Gastrocnemius medialis (tissue), 4 donors: Measurements from ENCODE around the gene PRKCD.

Experiments used
- POLR2A ChIP-seq, 2 donors: fragments of 450-650 bp; IDR thresholded peaks; one replicate each; pipeline ENCODE4 v1.6.1; 2017; ENCODE audit warnings: antibody characterized with exemption in 2 of 2, mild to moderate bottlenecking in 2 of 2, moderate library complexity in 2 of 2
- TF ChIP-seq, protein P1 (sequence below), 5 experiments: fragments of 450-650 bp in 3 of 5; fragments of 200-600 bp in 2 of 5; sonication (generic) in 2 of 5; IDR thresholded peaks in 4 of 5; conservative IDR thresholded peaks in 1 of 5; 1 replicate in 4 of 5; 2 replicates in 1 of 5; pipeline ENCODE4 v1.5.1; 2016 to 2019; ENCODE audit warnings: antibody characterized with exemption in 5 of 5, mild to moderate bottlenecking in 3 of 5, moderate library complexity in 3 of 5

DNA sequence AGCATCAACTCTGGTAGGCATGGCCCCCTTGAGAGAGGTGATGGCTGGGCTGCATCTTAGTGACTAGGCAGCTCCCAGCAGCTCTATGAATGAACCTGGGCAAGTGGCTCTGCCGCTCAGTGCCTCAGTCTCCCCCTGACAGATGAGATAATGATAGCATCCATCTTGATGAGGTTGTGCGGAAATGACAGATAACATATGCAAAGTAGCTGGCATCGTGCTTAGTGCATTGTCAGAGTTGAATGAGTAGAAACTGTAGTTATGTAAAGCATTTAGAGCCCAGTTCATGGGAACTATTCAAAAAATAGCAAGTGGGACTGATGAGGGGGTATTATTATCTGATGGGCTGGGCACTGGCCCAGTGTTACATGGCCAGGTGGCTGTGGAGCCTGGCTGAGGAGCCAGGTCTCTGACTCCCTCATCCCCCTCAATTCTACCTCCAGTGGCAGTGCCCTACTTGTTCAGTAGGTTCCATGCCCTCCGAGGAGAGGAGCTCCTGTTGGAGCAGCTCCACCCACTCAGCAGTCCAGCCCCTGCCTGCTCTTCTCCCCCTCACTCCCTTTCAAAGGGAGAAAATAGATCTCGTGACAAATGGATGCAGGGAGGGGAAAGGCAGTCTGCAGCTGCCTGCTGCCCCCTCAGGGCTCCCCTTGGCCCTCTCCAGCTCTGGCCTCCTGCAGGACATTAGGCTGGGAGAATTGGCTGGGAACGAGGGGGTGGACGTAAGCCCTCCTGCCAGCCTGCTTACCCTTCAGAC is 6.6 kb downstream of the PRKCD start:
- TF ChIP-seq, protein P1, sequence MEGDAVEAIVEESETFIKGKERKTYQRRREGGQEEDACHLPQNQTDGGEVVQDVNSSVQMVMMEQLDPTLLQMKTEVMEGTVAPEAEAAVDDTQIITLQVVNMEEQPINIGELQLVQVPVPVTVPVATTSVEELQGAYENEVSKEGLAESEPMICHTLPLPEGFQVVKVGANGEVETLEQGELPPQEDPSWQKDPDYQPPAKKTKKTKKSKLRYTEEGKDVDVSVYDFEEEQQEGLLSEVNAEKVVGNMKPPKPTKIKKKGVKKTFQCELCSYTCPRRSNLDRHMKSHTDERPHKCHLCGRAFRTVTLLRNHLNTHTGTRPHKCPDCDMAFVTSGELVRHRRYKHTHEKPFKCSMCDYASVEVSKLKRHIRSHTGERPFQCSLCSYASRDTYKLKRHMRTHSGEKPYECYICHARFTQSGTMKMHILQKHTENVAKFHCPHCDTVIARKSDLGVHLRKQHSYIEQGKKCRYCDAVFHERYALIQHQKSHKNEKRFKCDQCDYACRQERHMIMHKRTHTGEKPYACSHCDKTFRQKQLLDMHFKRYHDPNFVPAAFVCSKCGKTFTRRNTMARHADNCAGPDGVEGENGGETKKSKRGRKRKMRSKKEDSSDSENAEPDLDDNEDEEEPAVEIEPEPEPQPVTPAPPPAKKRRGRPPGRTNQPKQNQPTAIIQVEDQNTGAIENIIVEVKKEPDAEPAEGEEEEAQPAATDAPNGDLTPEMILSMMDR (IDR thresholded peaks at IDR 0.05 in 4 of 5, conservative IDR thresholded peaks at IDR 0.05 in 1 of 5) = no peak
- TF ChIP-seq POLR2A (IDR thresholded peaks at IDR 0.05) = no peak
